Keratinocyte (primary cell): ENCODE results near the gene RDX.

ENCODE experiments used
- EZH2 ChIP-seq: IDR thresholded peaks from one replicate; pipeline ENCODE4 v1.6.1; 2012; ENCODE audit warnings: inconsistent platforms, mild to moderate bottlenecking, low read length, moderate library complexity
- TF ChIP-seq, protein P1 (sequence below), 3 experiments: IDR thresholded peaks in 1 of 3; conservative IDR thresholded peaks in 1 of 3; optimal IDR thresholded peaks in 1 of 3; 2 replicates in 2 of 3; 3 replicates in 1 of 3; pipeline versions ENCODE3 to v1.5.1; 2011; ENCODE audit warnings: low read length in 3 of 3, mild to moderate bottlenecking in 3 of 3, moderate library complexity in 2 of 3, control low read depth in 1 of 3, inconsistent platforms in 1 of 3; ENCODE audit not compliant: insufficient read depth in 2 of 3; ENCODE audit errors: extremely low read depth in 1 of 3

DNA sequence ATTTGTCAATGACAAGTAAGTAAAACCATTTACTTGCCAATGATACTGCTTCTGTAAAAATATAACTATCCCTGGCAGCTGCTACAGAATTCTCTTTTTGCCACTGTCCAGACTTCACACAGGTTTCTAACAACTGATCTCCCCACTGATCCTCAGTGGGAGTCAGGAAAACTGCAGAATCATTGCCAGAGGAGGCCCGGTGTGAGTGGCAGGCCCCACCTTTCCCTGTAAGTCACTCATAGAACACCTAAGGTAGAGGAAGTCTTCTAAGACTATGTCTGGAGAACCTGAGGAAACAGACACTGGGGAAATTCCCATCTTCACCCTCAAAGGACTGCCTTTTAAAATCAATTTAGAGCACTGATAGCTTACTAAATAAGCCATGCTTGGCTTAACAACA, 136.9 kb downstream of the RDX start:
- TF ChIP-seq, protein P1, sequence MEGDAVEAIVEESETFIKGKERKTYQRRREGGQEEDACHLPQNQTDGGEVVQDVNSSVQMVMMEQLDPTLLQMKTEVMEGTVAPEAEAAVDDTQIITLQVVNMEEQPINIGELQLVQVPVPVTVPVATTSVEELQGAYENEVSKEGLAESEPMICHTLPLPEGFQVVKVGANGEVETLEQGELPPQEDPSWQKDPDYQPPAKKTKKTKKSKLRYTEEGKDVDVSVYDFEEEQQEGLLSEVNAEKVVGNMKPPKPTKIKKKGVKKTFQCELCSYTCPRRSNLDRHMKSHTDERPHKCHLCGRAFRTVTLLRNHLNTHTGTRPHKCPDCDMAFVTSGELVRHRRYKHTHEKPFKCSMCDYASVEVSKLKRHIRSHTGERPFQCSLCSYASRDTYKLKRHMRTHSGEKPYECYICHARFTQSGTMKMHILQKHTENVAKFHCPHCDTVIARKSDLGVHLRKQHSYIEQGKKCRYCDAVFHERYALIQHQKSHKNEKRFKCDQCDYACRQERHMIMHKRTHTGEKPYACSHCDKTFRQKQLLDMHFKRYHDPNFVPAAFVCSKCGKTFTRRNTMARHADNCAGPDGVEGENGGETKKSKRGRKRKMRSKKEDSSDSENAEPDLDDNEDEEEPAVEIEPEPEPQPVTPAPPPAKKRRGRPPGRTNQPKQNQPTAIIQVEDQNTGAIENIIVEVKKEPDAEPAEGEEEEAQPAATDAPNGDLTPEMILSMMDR (optimal IDR thresholded peaks at IDR 0.05 in 1 of 3, IDR thresholded peaks at IDR 0.05 in 1 of 3, conservative IDR thresholded peaks at IDR 0.05 in 1 of 3; ENCODE audit: extremely low read depth in 1 of 3, insufficient read depth in 2 of 3, low read length in 3 of 3), result no peak
- TF ChIP-seq EZH2, result no peak
